CD4-positive, alpha-beta T cell treated with Interleukin-4 for 1 hour (primary cell): Measurements from ENCODE around the gene THEMIS.

ENCODE experiments used
- DNase-seq, 2 donors: peaks; one replicate each; pipeline ENCODE4 v3.0.0-alpha.2; 2020 to 2022

Gene THEMIS

DNA sequence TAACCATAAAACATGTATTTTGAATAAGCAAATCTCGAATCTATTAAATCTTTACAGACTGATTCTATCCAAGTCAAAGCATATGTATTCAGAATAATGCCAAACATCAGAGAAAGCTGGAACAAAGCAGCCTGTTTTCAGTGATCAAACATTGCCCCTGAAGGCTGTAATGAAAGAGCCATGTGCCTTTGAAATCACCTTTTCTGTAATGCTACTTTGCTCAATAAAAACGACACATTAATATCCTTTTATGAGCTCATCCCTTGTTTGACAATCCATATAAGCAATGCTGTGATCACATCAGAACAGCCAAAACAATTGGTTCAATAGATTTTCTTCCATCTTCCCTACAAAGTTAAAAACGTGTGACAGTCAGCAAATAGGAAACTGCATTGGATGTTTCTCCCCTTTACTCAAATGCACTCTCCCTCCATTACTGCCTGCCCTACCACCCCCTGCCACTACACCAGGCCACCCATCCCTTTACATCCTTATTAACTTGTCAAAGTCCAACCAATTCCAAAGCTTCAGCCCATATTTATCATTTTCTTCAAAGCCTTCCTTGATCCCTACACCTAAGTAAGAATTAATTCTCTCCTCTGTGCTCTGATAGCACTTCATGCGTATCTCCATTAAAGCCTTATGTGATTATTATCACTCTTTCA is 42.0 kb downstream of the THEMIS start:
- no peak for DNase-seq

DNA sequence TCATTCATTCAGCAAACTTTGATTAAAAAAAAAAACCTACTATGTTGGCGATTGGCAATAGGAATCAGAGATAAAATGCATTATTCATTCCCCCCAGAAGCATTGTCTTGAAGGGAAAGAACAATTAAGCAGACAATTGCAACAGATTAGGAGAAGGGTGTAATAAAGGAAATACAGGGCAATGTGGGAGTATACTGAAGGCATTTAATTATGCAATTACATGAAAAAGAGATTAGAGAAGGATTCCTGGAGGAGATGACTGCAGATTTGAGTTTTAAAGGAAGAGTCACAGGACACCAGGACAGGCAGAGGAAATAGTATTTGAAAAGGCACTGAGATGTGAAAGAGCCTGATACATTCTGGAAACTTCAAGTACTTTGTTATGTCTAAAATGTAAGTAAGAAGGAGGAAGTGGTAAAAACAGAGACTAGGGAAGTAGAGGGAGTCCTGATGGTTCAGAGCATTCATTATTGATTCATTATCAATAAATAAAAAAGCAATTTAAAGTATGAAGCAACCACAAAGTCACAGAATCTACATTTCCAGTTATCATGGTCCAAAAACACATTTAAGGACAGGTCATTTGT is 43.7 kb downstream of the THEMIS start:
- no peak for DNase-seq

DNA sequence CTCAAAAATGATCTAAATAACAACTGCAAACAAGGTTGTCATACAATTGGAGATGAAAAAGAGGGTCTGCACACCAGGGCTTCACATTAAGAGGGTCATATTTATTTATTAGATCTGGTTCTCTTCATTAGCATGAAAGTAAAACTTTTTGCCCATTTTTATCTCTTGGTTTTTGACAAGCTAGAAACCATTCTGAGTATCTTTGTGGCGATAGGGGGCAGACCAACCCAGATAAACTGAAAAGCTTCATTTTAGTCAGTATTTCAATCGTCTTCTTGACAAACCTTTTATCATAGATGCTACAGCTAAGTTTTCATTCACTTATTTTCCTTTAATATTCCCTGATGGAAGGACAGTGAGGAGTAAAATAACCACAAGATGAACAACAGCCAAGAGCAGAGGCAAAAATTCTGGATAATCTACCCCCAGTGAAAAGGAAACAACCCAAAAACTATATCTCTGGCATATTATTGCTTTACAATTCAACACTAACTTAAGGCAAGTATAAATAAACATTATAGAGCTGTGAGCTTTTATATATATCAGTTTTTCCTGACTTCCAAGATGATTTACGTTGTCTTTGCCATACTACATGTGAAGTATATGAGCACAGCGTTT is 45.2 kb downstream of the THEMIS start:
- DNase-seq: peak; percentile 28 to 67

DNA sequence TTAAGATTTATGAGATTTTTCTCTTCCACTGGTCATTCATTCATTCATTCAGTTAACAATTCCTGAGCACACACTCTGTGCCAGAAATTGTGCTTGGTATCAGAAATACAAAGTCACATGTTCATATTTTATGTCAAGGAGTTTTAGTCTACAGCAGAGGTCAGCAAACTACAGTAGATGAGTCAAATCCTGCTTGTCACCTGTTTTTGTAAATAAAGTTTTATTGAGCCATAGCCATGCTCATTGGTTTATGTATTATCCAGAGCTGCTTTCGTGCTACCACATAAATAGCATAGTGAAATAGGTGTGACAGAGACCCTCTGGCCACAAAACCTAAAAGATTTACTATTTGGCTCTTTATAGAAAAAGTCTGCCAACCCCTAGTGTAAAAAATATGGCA is 46.8 kb downstream of the THEMIS start:
- no peak for DNase-seq

DNA sequence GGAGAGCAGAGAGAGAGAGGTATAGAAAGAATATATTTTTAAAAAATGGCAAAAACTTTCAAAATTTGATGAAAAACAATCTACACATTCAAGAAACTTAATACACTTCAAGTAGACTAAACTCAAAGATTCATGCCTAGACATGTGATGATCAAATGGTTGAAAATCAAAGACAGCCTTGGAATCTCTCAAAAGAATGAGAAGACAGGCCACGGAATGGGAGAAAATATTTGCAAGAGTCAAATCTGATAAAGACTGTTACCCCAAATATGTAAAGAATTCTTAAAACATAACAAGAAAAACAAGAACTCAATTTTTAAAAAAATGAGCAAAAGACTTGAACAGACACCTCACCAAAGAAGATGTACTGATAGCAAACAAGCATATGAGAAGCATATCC is 49.7 kb downstream of the THEMIS start:
- no peak for DNase-seq

DNA sequence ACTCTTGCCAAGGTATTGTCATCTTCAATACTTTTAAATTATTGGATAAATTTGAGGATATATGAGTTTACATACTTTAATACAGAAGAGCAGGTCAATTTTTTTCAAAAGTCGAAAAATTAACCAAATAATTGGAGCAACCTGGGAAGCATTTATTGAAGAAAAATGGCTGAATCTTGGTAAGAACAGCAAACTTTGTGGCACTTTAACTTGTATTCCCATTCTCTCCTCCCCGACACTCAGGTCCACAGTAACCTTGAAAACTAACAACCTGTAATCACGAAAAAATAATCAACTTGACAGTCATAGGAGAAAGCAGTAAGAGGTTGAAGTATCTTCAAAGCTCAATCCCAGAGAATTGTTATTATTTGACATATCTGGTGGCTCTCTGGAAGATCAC is 55.6 kb downstream of the THEMIS start:
- no peak for DNase-seq

DNA sequence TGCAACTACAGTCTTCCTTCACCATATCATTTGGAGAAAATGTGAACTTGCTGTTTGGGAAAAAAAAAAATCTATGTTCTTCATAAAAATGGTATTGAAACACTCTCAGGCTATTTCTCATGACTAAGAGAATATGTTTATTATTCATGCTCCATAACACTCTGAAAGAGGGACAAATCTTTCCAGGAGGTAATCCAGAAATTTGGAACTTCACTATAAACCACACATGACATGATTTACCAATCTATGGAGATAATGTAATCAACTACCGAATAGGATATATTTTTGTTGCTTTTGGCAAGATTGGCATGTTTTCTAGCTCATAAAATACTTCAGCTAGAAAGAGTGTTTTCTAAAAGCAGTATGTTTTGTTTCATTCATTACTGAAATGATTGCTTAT is 56.3 kb downstream of the THEMIS start:
- no peak for DNase-seq

DNA sequence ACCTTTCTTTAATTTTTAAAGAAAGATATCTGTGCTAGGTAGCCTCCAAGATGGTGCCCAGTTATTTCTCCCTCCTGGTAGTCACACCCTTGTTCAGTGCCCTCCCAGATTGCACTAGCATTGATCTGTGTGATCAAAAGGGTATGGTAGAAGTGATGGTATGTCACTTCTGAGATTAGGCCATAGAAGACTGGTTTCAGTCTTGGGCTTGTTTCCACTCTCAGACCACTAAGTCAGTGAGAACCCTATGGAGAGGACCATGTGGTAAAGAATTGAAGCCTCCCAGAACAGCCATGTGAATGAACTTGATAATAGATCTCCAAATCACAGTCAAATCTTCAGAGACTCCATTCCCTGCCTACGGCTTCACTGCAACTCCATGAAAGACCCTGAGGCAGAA is 57.3 kb downstream of the THEMIS start:
- DNase-seq: no peak

DNA sequence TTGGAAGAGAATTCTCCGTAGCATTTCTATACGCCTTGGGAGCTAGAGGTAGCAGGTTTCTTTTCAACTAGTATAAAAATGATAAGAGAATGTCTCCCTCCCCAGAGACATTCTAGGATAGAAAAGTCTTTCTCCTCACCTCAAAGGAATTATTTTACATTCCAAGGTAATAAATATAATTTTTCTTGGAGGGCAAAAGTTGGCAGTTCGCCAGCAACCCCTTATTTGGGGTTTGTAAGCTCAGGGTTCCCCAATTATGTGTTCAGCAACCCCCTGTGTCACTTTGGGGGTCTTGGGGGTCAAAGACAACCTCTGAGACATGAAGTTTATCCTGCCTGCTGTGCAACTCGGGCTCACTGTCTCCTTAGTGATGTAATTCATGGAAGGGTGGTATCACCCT is 58.3 kb downstream of the THEMIS start:
- DNase-seq: no peak

DNA sequence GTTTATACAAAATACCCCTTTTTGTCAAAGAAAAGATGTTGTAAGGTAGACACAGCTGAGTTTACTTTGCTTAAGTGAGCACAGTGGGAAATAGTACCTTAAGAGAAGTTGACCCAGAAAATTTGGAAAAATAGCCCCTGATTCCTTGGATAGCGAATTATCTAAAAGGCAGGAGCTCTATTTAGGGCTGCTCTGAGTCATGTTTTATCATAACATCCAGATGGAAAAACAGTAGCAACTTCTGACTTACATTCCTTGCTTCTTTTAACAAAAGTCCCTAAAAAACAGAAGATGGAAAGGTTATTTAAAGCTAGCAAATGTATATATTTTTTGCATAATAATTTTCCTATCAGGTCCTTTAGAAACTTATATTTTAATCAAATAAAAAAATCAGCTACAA is 59.0 kb downstream of the THEMIS start:
- DNase-seq: no peak

DNA sequence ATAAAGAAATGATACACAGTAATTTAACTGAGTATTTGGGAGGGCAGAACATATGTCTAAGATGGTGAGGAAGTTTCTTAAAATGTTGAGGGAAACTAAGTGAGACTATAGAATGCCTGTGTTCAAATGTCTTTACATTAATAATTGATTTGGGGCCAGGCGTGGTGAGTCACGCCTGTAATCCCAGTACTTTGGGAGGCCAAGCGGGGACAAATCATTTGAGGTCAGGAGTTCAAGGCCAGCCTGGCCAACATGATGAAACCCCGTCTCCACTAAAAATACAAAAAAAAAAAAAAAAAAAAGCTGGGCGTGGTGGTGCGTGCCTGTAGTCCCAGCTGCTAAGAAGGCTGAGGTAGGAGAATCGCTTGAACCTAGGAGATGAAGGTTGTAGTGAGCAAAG is 66.7 kb downstream of the THEMIS start:
- DNase-seq: no peak

DNA sequence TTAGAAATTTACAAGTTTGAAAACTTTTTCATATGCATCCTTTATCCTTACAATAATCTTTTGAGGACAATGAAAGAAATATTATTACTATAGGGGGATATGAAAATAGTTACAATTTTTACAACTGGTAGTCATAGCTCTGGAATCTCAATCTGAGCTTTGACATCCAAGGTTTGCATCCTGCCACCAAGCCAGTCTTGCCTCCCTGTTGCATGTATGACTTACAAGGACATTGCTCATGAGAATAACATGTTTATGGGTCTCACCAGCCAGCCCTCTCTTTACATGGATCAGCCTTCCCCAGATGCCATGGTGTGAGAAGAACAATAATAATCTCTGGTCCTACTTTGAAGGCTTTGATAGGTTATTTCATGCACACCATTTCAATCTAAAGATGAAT is 67.5 kb downstream of the THEMIS start:
- no peak for DNase-seq

DNA sequence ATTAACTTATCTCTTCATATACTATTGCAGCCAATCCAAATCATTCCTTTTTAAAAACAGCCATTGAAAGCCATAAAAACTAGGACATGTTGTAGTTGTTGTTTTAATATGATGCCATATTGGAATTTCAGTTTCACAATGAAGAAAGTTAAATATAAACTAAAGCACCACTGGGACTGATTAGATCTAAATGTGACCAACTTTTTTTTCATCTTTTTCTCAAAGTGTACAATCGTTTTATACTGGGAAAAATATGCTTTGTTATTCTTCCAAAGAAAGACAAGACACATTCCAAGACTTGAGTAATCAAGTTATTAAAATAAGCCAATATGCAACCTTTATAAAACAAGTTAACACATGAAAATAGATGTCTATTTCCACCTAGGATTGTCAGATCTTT is 68.5 kb downstream of the THEMIS start:
- DNase-seq: no peak

DNA sequence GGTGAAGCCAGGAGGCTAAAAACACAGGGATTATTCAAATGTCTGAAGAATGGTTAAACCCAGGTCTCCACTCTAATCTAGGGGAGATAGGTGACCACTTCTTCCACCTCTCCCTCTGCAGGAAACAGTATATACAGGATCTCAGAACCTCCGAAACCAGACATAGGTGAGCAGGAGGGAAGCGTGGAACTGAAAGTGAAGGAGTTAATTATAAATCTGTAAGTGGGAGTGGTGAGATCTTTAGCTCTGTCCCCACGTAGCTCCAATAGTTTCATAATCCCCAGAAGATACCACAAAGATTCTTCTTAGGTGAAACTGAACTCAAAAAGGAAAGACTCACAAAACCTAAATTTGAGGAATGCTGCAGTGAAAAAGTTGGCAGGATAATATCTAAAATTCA is 76.8 kb downstream of the THEMIS start:
- no peak for DNase-seq

DNA sequence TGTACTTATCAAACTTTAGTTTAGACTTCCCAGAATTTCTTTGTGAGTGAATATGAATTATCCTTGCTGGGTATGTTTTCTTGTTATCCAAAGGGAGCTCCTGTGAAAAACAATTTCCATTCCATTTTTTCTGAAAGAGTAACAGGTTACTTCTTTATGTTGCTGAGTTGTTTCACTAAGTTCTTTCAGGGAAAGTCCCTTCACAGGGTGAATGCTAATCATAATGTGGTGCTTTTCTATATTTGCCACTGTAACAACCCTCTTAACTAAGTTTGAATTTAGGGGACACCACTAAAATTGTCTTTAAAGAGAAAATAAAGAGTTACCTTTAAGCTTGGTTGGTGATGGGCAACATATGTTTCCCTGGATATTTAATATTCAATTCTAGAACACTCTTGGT is 79.4 kb downstream of the THEMIS start:
- no peak for DNase-seq

DNA sequence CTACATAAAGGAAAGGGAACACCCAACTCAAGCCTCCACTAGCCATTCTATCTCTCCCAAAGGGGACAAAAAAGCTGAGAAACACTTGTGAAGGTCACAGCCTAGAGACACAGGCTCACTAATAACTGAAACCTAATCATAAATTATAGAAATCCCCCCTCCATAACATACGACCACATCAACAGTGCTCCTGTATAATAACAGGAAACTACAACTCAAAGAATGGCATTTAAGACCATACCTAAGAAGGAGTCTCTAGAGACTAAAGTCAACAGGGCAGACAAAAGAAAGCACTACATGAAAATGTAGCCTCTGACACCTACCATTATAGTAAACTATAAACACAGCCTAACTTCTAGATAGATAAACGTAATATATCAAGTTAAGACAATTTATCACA is 82.7 kb downstream of the THEMIS start:
- DNase-seq: no peak

DNA sequence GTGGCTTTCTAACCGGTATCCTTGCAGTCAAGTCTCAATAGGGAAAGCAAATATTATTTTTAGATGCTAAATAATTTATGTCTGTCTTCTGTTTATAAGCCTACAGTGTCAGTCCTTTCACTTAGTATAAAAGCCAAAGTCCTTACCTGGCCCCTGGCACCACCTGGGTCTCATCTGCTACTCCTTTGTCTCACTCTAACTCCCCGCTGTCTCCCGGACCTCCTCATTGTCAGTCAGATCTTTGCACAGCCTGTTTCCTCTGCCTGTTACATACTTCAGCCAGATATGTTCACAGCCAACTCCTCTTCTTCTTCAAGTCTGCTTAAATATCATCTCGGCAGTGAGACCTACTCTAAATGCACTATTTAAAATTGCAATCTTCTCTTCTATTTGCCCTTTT is 84.2 kb downstream of the THEMIS start:
- no peak for DNase-seq

DNA sequence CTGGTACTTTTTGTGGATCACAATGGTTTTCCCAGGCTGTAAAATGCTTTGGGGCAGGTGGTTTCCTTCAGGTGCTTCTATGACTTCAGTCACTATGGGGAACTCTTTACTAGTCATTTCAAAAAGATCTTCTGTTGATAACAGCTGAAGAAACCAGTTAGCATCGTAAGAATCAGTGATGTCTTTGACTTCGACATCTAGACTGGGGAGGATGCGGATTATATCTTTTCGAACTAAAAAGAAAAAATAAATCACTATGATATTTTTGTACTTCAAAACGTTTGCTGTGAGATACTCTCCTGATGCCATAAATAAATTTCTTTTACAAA is 87.2 kb downstream of the THEMIS start:
- no peak for DNase-seq

DNA sequence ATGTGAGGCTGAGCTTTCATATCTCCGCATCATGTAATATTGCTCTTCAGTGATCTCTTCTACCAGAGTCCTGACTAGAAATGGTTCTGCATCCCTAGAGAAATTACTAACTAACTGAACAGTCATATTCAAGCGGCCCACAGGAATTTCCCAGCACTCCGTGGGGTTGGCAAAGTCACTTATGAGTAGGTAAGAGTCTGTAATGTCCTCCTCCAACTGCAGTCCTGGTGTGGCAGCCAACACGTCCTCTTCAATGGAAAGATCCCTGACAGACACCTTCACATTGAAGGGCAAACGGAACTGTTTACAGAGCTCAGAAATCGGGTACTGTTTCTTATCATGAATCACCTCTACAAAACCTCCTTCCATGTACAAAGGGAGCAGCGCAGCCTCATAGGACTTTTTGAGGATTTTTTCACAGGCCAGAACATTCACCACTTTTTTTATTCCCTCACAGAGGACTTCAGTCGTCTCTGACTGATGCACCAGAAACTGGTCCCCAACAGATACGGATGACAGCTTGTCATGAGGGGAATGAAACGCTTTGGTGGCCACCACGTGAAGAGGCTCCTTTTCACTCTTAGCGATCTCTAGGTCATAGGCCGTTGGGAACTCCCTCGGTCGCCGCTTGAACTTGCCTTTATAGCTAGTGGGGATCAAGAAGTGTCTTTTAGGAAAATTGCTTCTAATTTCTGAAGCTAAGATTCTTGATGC is 87.7 kb downstream of the THEMIS start:
- DNase-seq: no peak

DNA sequence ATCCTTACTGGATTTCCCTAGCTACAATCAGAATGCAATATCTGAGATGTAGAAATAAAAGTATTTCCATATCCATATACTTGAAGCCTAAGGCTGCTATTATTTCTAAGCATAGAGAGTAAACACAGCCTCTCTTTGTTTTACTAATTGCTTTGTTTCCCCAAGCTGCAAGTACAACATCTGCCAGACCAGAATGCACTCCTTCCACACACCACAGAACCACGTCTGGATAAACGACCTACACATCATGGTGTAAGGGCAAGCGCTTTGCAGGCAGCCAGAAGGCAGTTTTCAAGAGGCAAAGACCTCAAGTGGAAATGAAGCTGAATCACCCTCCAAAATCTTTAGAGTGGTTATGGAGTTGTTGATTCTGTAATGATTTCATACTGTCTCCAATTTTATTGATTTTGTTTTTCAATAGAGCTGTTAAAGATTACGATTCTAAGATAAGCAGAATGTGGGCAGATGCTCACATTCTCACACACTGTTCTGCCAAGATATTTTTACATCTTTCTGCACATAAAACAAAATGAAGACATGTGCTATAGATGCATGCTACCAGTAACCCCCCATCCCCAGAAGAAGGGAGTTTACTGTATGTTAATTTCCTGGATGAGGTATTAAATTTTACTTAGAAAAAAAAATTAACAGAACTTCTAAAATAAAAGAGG is 88.8 kb downstream of the THEMIS start:
- no peak for DNase-seq

DNA sequence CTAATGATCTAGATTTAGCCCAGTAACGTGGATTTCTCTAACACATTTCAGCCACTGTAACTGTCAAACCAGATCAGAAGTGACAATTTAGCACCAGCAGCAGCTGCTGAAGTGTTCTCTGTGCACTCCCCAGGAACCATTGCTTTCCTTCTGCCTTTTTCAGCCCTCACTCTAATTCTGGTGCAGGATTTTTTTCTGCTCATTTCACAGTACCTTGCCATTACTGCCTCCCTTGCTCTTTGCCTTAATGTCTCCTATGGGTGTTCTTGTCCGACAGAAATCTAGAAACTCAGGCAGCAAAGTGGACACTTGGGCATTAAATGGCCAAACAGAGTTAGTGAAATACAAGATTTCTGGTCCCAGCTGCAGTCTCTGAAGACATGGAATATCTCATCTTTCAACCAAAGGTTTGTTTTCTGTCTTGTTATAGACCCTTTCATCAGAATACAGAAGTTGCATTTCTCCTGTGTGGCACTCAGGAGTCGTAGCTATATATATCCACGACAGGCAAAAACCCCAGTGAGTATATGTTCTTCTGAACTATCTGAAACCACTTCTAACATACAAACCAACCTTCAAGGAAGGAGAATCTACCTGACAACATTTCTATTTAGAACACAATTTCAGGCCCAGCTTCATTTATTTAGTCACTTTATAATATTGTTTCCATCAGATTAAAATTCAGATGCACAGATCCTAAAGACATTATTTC is 92.9 kb downstream of the THEMIS start:
- no peak for DNase-seq

DNA sequence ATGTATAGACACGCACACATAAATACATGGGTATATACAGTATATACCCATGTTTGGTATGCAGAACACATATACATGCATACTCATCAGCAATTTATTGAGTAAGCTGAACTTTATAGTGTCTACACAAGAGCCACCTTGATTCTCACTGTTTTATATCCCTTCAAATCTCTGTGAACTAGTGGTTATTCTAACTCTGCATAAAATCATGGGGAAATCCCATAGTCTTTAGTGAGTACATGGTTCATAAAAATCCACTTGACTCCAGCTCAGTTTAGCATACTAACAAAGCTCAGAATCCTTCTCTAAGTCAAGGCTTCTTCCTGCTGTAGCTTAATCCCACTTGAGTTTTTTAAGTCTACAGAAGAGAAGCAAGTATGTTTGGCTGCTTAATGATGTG is 104.1 kb downstream of the THEMIS start:
- no peak for DNase-seq

DNA sequence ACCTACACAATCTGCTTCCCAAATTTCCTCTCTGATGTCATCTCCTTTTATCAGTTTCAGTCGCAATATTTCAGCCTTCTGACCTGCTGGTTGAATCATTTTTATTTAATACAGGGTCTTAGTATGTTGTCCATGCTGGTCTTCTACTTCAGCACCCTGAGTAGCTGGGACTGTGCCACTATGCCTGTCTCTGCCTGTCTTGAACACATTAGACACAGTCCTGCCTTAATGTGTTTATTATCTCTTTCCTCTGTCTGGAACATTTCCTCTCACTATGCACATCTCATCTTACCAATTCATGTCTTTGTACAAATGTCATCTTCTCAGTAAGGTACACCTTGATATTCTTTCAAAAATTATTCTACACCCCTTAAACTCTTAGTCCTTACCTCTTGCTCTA is 106.5 kb downstream of the THEMIS start:
- no peak for DNase-seq
